T1000 (cell line): Measurements from ENCODE around the gene CNOT6.

Source experiments
- DNase-seq: peaks from one replicate; lab custom pipeline; 2025; ENCODE audit warnings: mixed read lengths; lab: John Stamatoyannopoulos, UW

Gene CNOT6

GRCh38 chr5:180601591-180602480 lies 107.7 kb downstream of the CNOT6 start:
- DNase-seq, result no peak

- no peak for DNase-seq
Observed at GRCh38 chr5:180602481-180603075, 108.4 kb downstream of the CNOT6 start.

- DNase-seq, result no peak
Observed at GRCh38 chr5:180603076-180603594, 109.0 kb downstream of the CNOT6 start.

GRCh38 chr5:180604271-180604670 lies 110.1 kb downstream of the CNOT6 start:
- no peak for DNase-seq

DNA sequence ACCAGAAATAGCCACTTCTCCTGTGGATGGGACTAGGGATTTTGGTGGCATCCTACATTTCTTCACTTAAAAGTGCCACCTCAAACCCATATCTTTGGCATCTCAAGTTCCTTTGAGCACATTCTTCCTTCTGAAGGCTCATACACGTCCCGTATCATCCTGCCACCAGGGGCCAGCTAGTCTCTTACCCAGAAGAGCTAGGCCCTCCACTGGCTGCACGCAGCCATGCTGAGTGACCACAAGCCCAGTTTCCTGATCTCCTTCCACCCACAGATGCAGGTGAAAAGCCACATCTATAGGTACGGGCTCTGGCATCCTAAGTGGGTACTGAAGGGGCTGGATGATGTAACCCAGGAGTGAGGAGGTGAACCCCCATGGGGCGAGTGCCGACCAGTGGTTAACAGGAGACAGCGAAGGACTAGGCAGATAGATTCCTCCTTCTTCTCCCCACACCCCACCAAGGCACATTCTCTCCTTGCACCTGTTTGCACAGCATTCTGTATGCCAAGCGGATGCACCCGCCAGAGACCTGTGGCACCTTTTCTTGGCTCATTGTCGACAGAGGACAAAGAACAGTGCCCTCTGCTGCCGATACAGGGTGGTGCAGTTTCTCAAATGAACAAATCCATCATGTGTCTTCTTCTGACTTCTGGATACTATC lies 111.5 kb downstream of the CNOT6 start:
- no peak for DNase-seq

DNA sequence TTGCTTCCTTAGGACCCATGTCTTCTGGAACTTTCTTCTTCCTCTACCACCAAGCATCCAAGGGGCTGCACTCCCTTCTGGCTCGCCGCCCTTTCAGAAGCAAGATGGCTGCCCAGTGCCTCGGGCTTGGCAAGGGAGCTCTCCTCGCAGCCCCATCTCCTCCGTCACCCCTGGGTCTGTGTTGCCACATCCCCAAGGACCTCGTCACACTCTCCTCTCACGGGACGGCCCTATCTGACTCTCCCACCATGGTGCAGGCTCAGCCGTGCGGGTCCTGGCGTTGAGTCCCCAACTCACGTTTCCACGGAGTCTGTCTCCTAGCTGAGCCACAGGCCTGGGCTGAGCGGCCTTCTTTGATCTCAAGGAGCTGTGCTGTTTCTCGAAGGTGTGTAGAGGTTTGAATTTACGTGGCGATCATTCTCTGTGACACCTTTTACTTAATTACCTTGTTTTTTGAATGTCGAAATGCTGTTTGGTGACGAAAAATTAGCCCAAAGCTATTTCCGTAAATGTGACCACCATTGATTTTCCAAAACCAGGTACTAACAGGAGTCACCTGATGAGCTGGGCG lies 112.1 kb downstream of the CNOT6 start:
- no peak for DNase-seq

DNA sequence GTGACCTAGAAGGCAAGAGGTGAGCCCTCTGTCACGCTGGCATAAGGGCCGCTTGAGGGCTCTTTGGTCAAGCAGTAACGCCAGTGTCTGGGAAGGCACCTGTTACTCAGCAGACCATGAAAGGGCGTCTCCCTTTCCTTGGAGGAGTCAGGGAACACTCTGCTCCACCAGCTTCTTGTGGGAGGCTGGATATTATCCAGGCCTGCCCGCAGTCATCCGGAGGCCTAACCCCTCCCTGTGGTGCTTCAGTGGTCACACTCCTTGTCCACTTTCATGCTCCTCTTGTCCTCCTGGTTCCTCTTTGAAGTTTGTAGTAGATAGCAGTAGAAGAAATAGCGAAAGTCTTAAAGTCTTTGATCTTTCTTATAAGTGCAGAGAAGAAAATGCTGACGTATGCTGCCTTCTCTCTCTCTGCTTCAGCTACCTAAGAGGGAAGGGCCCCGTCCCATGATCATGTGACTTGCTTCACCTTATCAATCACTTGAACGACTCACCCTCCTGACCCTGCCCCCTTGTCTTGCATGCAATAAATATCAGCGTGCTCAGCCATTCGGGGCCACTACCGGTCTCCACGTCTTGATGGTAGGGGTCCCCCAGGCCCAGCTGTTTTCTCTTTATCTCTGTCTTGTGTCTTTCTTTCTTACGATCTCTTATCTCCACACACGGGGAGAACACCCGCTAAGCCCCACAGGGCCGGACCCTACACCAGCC lies 113.8 kb downstream of the CNOT6 start:
- no peak for DNase-seq

GRCh38 chr5:180608572-180609310 lies 114.6 kb downstream of the CNOT6 start:
- no peak for DNase-seq

DNA sequence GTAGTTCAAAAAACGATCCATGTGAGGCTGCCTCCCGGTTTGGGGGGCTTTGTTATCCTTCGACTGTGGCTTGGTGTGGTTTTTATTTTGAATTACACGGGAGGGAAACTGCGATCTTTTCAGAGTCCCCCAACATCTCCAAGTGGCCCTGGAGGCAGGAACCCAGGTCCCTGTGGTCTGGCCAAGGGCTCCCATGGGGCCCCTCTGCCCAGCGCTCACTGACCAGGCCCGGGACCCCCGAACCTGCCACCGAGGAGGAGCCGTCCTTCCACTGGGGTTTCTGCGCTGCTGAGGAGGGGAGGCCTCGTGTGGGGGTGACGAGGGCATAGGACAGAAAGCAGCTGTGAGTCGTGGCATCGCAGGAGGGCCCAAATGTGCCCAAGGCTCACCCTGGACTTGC lies 115.2 kb downstream of the CNOT6 start:
- no peak for DNase-seq

DNA sequence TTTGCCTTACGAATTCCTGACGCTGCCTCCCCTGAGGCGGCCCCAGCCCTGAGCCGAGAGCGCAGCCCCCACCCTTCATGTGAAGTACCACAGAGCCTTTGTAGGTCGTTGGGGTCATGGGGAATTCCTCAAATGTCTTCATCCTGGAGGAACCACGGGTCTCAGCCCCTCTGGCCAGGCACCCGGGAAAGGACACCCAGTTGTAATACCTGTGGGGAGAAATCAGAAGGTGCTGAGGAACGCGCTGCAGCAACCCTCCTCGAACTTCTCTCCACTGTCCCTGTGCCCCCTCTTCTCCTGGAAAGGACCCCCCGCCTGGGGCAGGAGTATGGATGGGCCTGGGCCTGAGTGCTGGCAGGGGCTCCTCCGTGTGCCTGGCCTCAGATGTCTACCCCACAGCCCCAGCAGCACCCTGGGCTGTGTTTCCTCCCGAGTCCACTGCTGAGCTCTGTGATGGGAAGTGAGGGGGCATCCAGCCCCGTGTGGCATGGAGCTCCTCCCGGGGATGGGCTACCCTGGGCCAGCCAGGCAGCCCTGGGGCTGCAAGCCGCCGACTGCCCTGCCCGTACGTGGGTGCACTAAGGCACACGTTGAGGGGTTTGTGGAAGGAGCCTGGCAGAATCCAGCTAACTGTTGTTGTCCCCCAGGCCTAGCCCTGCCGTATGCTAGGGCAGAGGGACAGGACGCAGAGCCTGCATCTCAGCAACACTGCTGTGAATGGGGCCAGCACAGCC lies 115.8 kb downstream of the CNOT6 start:
- DNase-seq, result no peak

GRCh38 chr5:180611140-180611850 lies 117.1 kb downstream of the CNOT6 start:
- no peak for DNase-seq

GRCh38 chr5:180612683-180613082 lies 118.5 kb downstream of the CNOT6 start:
- DNase-seq, result no peak

- no peak for DNase-seq
Observed at GRCh38 chr5:180613188-180613813, 119.1 kb downstream of the CNOT6 start.

- DNase-seq, result no peak
Observed at GRCh38 chr5:180613814-180614188, 119.6 kb downstream of the CNOT6 start.

- no peak for DNase-seq
Observed at GRCh38 chr5:180618487-180618828, 124.3 kb downstream of the CNOT6 start.

DNA sequence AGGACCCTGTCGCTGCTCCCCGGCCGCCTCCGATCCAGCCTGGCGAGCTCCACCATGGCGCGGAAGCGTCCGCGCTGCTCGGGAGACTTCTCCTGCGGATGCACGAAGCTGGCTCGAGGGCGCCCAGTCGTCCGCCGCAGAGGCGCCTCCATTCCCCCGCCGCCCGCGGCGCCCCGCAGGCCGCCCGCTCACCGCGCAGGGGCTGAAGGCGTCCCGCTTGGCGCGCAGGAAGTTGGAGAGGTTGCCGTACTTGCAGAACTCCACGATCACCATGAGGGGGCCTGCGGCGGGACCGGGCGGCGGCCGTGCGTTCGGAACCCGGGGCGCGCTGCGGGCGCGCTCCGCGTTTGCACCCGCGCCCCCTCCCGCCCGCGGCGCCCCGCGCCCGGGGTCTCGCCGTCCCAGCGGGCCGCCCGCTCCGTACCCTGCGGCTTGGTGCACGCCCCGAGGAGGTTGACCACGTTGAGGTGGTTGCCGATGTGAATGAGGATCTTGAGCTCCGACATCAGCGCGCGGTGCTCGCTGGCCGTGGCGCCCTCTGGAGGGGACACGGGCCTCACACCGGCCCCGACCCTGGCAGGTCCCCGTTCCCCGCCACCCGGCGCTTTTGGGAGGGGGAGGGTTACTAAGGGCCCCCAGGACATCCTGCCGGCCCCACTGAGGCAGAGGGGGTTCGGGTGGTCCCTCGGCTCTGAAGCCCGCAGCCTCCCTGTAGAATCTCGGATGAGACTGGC lies 124.8 kb downstream of the CNOT6 start:
- no peak for DNase-seq

- no peak for DNase-seq
Observed at GRCh38 chr5:180619563-180619915, 125.4 kb downstream of the CNOT6 start.

DNA sequence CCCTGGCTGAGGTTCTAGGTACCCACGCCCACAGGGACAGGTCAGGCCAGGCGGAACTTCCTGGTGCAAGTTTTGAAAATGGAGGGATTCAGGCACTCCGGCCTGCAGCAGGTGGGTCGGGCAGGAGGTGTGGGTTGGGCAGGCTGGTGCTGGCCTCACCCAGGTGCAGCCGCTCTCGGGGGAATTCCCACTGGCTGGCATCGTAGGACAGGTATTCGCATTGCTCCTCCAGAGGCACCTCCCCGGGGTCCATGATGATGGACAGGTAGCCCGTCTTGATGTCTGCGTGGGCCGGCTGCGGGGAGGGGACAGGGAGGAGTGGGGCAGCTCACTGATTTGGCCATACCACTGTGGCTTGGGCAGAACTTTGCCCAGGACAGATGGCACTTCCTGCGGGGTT lies 125.8 kb downstream of the CNOT6 start:
- no peak for DNase-seq

DNA sequence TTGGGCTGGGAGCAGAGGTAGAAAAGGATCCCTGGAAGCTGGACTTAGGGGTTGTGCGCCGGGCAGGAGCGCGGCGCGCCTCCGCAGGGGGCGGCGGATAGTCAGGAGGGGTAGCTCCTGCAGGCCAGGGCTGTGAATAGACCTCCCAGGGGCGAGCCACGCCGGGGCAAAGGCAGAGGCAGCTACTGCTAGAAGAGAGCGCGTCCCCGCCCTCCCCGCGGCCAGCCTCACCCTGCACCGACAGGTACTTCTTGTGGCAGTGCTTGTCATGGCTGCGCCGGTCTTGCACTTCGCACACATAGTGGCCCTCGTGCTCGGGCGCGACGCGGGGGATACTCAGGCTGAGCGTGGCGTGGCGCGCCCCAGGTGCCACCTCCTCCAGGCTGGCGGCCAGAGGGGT lies 127.1 kb downstream of the CNOT6 start:
- DNase-seq, result no peak
